T-helper 9 cell (primary cell): ENCODE data around the gene TRMU.

Source experiments
- DNase-seq: peaks from one replicate; pipeline ENCODE4 v3.0.0-alpha.2; 2020

The TRMU gene

GRCh38 chr22:46371623-46372226, 36.2 kb downstream of the TRMU start:
- DNase-seq = no peak

- DNase-seq = no peak
Observed at GRCh38 chr22:46372686-46373085, 37.2 kb downstream of the TRMU start.

- DNase-seq = no peak
Observed at GRCh38 chr22:46373159-46373558, 37.6 kb downstream of the TRMU start.

- DNase-seq = no peak
Observed at GRCh38 chr22:46373921-46374662, 38.6 kb downstream of the TRMU start.

- no peak for DNase-seq
Observed at GRCh38 chr22:46374663-46375474, 39.4 kb downstream of the TRMU start.

GRCh38 chr22:46376111-46376510, 40.6 kb downstream of the TRMU start:
- no peak for DNase-seq

GRCh38 chr22:46376908-46377524, 41.5 kb downstream of the TRMU start:
- no peak for DNase-seq

- DNase-seq = no peak
Observed at GRCh38 chr22:46377525-46378425, 42.3 kb downstream of the TRMU start.

- no peak for DNase-seq
Observed at GRCh38 chr22:46378426-46379065, 43.0 kb downstream of the TRMU start.

- DNase-seq = no peak
Observed at GRCh38 chr22:46379066-46379930, 43.8 kb downstream of the TRMU start.

- DNase-seq = no peak
Observed at GRCh38 chr22:46380069-46380468, 44.6 kb downstream of the TRMU start.

- no peak for DNase-seq
Observed at GRCh38 chr22:46380581-46380980, 45.1 kb downstream of the TRMU start.

- DNase-seq = no peak
Observed at GRCh38 chr22:46381142-46381541, 45.6 kb downstream of the TRMU start.

GRCh38 chr22:46381731-46382130, 46.2 kb downstream of the TRMU start:
- no peak for DNase-seq

- DNase-seq = no peak
Observed at GRCh38 chr22:46382524-46382923, 47.0 kb downstream of the TRMU start.

- no peak for DNase-seq
Observed at GRCh38 chr22:46386312-46386711, 50.8 kb downstream of the TRMU start.

GRCh38 chr22:46387748-46388147, 52.2 kb downstream of the TRMU start:
- no peak for DNase-seq

GRCh38 chr22:46388647-46389046, 53.1 kb downstream of the TRMU start:
- no peak for DNase-seq

GRCh38 chr22:46389081-46389480, 53.6 kb downstream of the TRMU start:
- DNase-seq = no peak

GRCh38 chr22:46390105-46390651, 54.7 kb downstream of the TRMU start:
- no peak for DNase-seq
